ENCODE data around the gene EXOC4. TPM values are rescaled to one million over a fixed set of nuclear protein-coding genes. Genes with fewer than 3 reads are reported as not detected.

Gene EXOC4
- total and polyA plus RNA-seq, 2 of the 8 experiments (the other 6 are each of a cell fraction or from before 2014, with no cell fraction given) = 27.0 to 67.3 TPM

DNA sequence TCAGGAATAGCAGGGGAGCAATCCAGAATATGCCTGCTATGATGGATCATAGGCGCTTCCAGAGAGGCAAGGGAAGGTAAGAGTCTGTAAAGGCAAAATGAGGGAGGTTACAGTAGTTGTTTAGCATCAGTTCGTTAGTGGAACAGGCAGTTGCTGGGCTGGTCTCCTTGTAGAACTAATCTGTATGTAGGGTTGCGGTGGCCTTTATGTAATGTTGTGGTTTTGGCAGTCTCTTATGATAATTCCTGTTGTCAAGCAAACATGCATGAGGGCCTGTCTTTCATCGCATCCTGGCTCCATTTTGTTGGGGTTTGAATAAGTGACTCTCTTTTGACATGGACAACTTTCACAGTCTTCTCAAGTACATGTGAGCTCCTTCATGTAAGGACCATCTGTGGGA lies 446.5 kb downstream of the EXOC4 start:
- POLR2A ChIA-PET (ENCODE audit: partially characterized antibody) = no interaction called here
- WGBS, 2 experiments (ENCODE audit: extremely low coverage in 1 of 2, insufficient coverage in 1 of 2, insufficient read length in 1 of 2, insufficient replicate concordance in 2 of 2, low coverage in 1 of 2, low lambda C conversion rate in 2 of 2, missing lambda C conversion rate in 1 of 2) = 87% methylated on average over 4 of the region's 4 CpGs; no CpG with 5 or more reads in 1 of the 2 experiments
- TF ChIP-seq JUN (IDR thresholded peaks at IDR 0.05; ENCODE audit: low read depth, low read length) = no peak
- no peak for TF ChIP-seq EZH2 (IDR thresholded peaks at IDR 0.05; ENCODE audit: low read depth, low read length, severe bottlenecking)
- no peak for TF ChIP-seq HDAC6 (IDR thresholded peaks at IDR 0.05; ENCODE audit: low read depth, low read length)
- no peak for TF ChIP-seq CHD2 (IDR thresholded peaks at IDR 0.05; ENCODE audit: low read length)
- no peak for TF ChIP-seq RXRA (IDR thresholded peaks at IDR 0.05; ENCODE audit: insufficient read depth, low read depth, low read length)
- no peak for TF ChIP-seq SIRT6 (IDR thresholded peaks at IDR 0.05; ENCODE audit: low read length)
- TF ChIP-seq POU5F1 (IDR thresholded peaks at IDR 0.05; ENCODE audit: low read depth, low read length) = no peak
- no peak for TF ChIP-seq KDM1A (IDR thresholded peaks at IDR 0.05; ENCODE audit: borderline replicate concordance, low read length)
- TF ChIP-seq RBBP5 (IDR thresholded peaks at IDR 0.05; ENCODE audit: borderline replicate concordance, low read depth, low read length) = no peak

More for the DNA sequence above, 446.5 kb downstream of the EXOC4 start:
- Histone ChIP-seq H4K20me1 (replicated peaks in 1 of 2; ENCODE audit: control insufficient read depth in 1 of 2, insufficient read depth in 2 of 2, low read length in 2 of 2) (no peaks in the 10 kb centered on the region), H3K4me3 (ENCODE audit: extremely low read depth in 1 of 4, insufficient read depth in 2 of 4, low read depth in 3 of 4, low read length in 4 of 4) (no peak overlapping the region), H2BK15ac (ENCODE audit: low read length) (no peak overlapping the region), H3K27ac (ENCODE audit: low read depth, low read length) (no peak overlapping the region), H3K9me3 (ENCODE audit: insufficient read depth in 2 of 2, low read depth in 1 of 2, low read length in 1 of 2) (no peaks in the 10 kb centered on the region), H4K5ac (ENCODE audit: insufficient read length, low read depth, low read length) (no peak overlapping the region), H3K18ac (ENCODE audit: extremely low read depth, low read length) (no peak overlapping the region), H3K27me3 (replicated peaks in 1 of 4; ENCODE audit: control insufficient read depth in 3 of 4, extremely low read depth in 1 of 4, insufficient read depth in 3 of 4, low read length in 3 of 4) (no peaks in the 10 kb centered on the region), H2BK120ac (replicated peaks; ENCODE audit: low read depth, low read length) (no peak overlapping the region), H3K9ac (replicated peaks in 1 of 4; ENCODE audit: extremely low read depth in 1 of 4, low read depth in 3 of 4, low read length in 3 of 4) (no peak overlapping the region), H3K79me2 (ENCODE audit: control insufficient read depth in 1 of 2, insufficient read depth in 2 of 2, low read length in 2 of 2) (no peaks in the 10 kb centered on the region), H4K91ac (replicated peaks; ENCODE audit: insufficient read length, low read length) (no peak overlapping the region), H2AFZ (ENCODE audit: low read length) (no peak overlapping the region), H2AK5ac (ENCODE audit: low read depth, low read length) (no peak overlapping the region), H3K56ac (replicated peaks; ENCODE audit: insufficient read length, low read depth, low read length) (no peak overlapping the region), H3K79me1 (ENCODE audit: low read depth, low read length) (no peaks in the 10 kb centered on the region), H3K4me2 (ENCODE audit: insufficient read depth in 1 of 2, low read depth in 2 of 2, low read length in 2 of 2) (no peak overlapping the region), H2BK5ac (ENCODE audit: low read depth, low read length) (no peak overlapping the region), H4K8ac (ENCODE audit: extremely low read depth, insufficient read depth, low read length) (no peak overlapping the region), H3K4ac (replicated peaks; ENCODE audit: insufficient read length, low read depth, low read length) (no peak overlapping the region), H3K14ac (ENCODE audit: insufficient read length) (no peak overlapping the region), H3K36me3 (ENCODE audit: control insufficient read depth in 2 of 4, insufficient read depth in 4 of 4, low read length in 3 of 4) (no peaks in the 10 kb centered on the region), H3K23me2 (ENCODE audit: low read depth, low read length) (no peaks in the 10 kb centered on the region), H3K23ac (ENCODE audit: insufficient read length) (no peak overlapping the region), H2BK12ac (ENCODE audit: low read depth, low read length) (no peak overlapping the region), H3K4me1 (replicated peaks in 1 of 4; ENCODE audit: control insufficient read depth in 3 of 4, insufficient read depth in 4 of 4, low read length in 3 of 4) (peaks cover 0 to 4% (median 0%) of the 10 kb centered on the region in 4 experiments; a peak in 1 of 7 replicates), H2BK20ac (ENCODE audit: low read length) (no peak overlapping the region)
- DNase-seq (ENCODE audit: low read depth in 1 of 2, low spot score in 2 of 2) = no peak
- no peak for FAIRE-seq
- CTCF ChIA-PET (ENCODE audit: partially characterized antibody) = no interaction called here
